SU-DHL-6 (cell line): ENCODE data around the gene RPS6KA1.

Experiments
- H2AFZ ChIP-seq: fragments of 200-600 bp; sonication (generic); 2 replicates; pipeline ENCODE4 v1.6.1; 2014; ENCODE audit warnings: low read depth, mild to moderate bottlenecking, moderate library complexity, mixed read lengths, antibody characterized with exemption, low read length; ENCODE audit not compliant: severe bottlenecking
- H3F3A ChIP-seq: fragments of 200-600 bp; shearing (Covaris generic); 2 replicates; pipeline ENCODE4 v1.6.0; 2016; ENCODE audit warnings: antibody characterized with exemption, mild to moderate bottlenecking; ENCODE audit not compliant: insufficient read depth
- H3K27ac ChIP-seq: fragments of 200-600 bp; sonication (generic); 2 replicates; pipeline ENCODE4 v1.5.1; 2016; ENCODE audit warnings: low read depth, mild to moderate bottlenecking, low read length, moderate library complexity, mixed read lengths
- H3K27me3 ChIP-seq: fragments of 200-600 bp; sonication (generic), shearing (Covaris generic); 2 replicates; pipeline ENCODE4 v1.6.0; 2014; ENCODE audit warnings: mild to moderate bottlenecking, low read length
- H3K36me3 ChIP-seq: fragments of 200-600 bp; sonication (generic); 2 replicates; pipeline ENCODE4 v1.6.1; 2014; ENCODE audit warnings: mild to moderate bottlenecking, low read length, mixed read lengths
- H3K4me2 ChIP-seq: fragments of 300-600, 200-600 bp; shearing (Covaris generic), sonication (generic); 2 replicates; pipeline ENCODE4 v1.6.0; 2014; ENCODE audit warnings: low read length, low read depth, mild to moderate bottlenecking; ENCODE audit not compliant: poor library complexity, severe bottlenecking
- H3K4me3 ChIP-seq: fragments of 200-600 bp; sonication (generic); 2 replicates; pipeline ENCODE4 v1.5.1; 2014; ENCODE audit warnings: antibody characterized with exemption, low read length, mild to moderate bottlenecking, mixed read lengths; ENCODE audit not compliant: insufficient read depth, poor library complexity, severe bottlenecking
- H3K79me2 ChIP-seq: fragments of 200-600 bp; sonication (generic); 2 replicates; pipeline ENCODE4 v1.6.1; 2014; ENCODE audit warnings: mild to moderate bottlenecking, low read length, moderate library complexity; ENCODE audit not compliant: insufficient read depth
- H3K9ac ChIP-seq: fragments of 200-600 bp; sonication (generic); 2 replicates; pipeline ENCODE4 v1.7.0; 2014; ENCODE audit warnings: mild to moderate bottlenecking, low read length
- H3K9me2 ChIP-seq: fragments of 200-600 bp; sonication (generic); replicated peaks from 2 replicates; pipeline ENCODE4 v1.6.1; 2014; ENCODE audit warnings: low read length; ENCODE audit not compliant: insufficient read depth
- H3K9me3 ChIP-seq: fragments of 200-600 bp; sonication (generic); 2 replicates; pipeline ENCODE4 v1.6.1; 2014; ENCODE audit warnings: low read length, mixed read lengths; ENCODE audit not compliant: insufficient read depth
- H4K20me1 ChIP-seq: fragments of 200-600 bp; sonication (generic); 2 replicates; pipeline ENCODE4 v1.6.1; 2014; ENCODE audit warnings: low read depth, mild to moderate bottlenecking, antibody characterized with exemption, low read length, moderate library complexity, mixed read lengths
- CTCF ChIP-seq: fragments of 200-600 bp; sonication (generic); IDR thresholded peaks from one replicate; pipeline ENCODE4 v1.5.1; 2017; ENCODE audit warnings: antibody characterized with exemption, mild to moderate bottlenecking, low read length, moderate library complexity; ENCODE audit not compliant: insufficient read depth, poor library complexity, severe bottlenecking
- EZH2phosphoT487 ChIP-seq: fragments of 200-600 bp; sonication (generic), shearing (Covaris generic); conservative IDR thresholded peaks from 2 replicates; pipeline ENCODE4 v1.6.1; 2018; ENCODE audit warnings: mild to moderate bottlenecking, antibody characterized with exemption, low read length, moderate library complexity, mixed read lengths

The RPS6KA1 gene

GRCh38 chr1:26579681-26580111 is 50.1 kb downstream of the RPS6KA1 start:
- no peak overlapping the region for H3K9ac ChIP-seq
- no peaks in the 10 kb centered on the region for H4K20me1 ChIP-seq
- peaks cover 4% of the 10 kb centered on the region; the same call in 1 of the 2 replicates for H3F3A ChIP-seq
- no peaks in the 10 kb centered on the region for H3K9me3 ChIP-seq
- no peak overlapping the region for H2AFZ ChIP-seq
- TF ChIP-seq CTCF (no peak), EZH2phosphoT487 (no peak)
- H3K27ac ChIP-seq, result no peak overlapping the region
- H3K4me3 ChIP-seq, result no peak overlapping the region
- no peaks in the 10 kb centered on the region for H3K79me2 ChIP-seq
- H3K27me3 ChIP-seq, result no peaks in the 10 kb centered on the region
- no peaks in the 10 kb centered on the region for H3K36me3 ChIP-seq
- no peak overlapping the region for H3K4me2 ChIP-seq
- no peaks in the 10 kb centered on the region for H3K9me2 ChIP-seq

GRCh38 chr1:26580116-26580515 is 50.6 kb downstream of the RPS6KA1 start:
- H3K9me3 ChIP-seq, result no peaks in the 10 kb centered on the region
- no peaks in the 10 kb centered on the region for H4K20me1 ChIP-seq
- no peak overlapping the region for H3K27ac ChIP-seq
- TF ChIP-seq CTCF, result no peak
- no peak for TF ChIP-seq EZH2phosphoT487
- H3K79me2 ChIP-seq, result no peaks in the 10 kb centered on the region
- H3K4me2 ChIP-seq, result no peak overlapping the region
- H3K9ac ChIP-seq, result no peak overlapping the region
- no peaks in the 10 kb centered on the region for H3K36me3 ChIP-seq
- no peak overlapping the region for H2AFZ ChIP-seq
- H3K27me3 ChIP-seq, result no peaks in the 10 kb centered on the region
- no peak overlapping the region for H3K4me3 ChIP-seq
- no peaks in the 10 kb centered on the region for H3K9me2 ChIP-seq
- peaks cover 4% of the 10 kb centered on the region; the same call in 1 of the 2 replicates for H3F3A ChIP-seq

- Histone ChIP-seq H3K36me3 (no peaks in the 10 kb centered on the region), H3K27me3 (no peaks in the 10 kb centered on the region), H3K9ac (no peak overlapping the region), H3K9me3 (no peaks in the 10 kb centered on the region), H3F3A (no peaks in the 10 kb centered on the region), H2AFZ (no peak overlapping the region), H3K27ac (no peak overlapping the region), H3K79me2 (no peaks in the 10 kb centered on the region), H3K4me3 (no peak overlapping the region), H3K9me2 (no peaks in the 10 kb centered on the region), H4K20me1 (no peaks in the 10 kb centered on the region), H3K4me2 (no peak overlapping the region)
- TF ChIP-seq CTCF, result no peak
- no peak for TF ChIP-seq EZH2phosphoT487
Measured at GRCh38 chr1:26581287-26581651, 51.7 kb downstream of the RPS6KA1 start.
